ENCODE data around the gene ZNF385B. TPM values are rescaled to one million over a fixed set of nuclear protein-coding genes. Genes with fewer than 3 reads are reported as not detected.

ZNF385B gene
- total RNA-seq, 1 donor = 1.1 TPM

GRCh38 chr2:179518830-179519229, 342.6 kb downstream of the ZNF385B start:
- H3K27me3 ChIP-seq (ENCODE audit: insufficient read depth, low read length) = no peaks in the 10 kb centered on the region
- no peak overlapping the region for H2AFZ ChIP-seq (ENCODE audit: low read length)
- H3K4me2 ChIP-seq (ENCODE audit: insufficient read depth, low read length) = no peak overlapping the region
- no peaks in the 10 kb centered on the region for H3K9me3 ChIP-seq (ENCODE audit: low read depth, low read length)
- no peaks in the 10 kb centered on the region for H3K36me3 ChIP-seq (ENCODE audit: insufficient read depth, low read length)
- no peak for DNase-seq (ENCODE audit: insufficient read length, low spot score, missing footprints)
- no peak for TF ChIP-seq CTCF (IDR thresholded peaks at IDR 0.05; ENCODE audit: extremely low read depth, low read depth, low read length)
- H3K4me3 ChIP-seq (ENCODE audit: insufficient read depth, low read length) = no peak overlapping the region
- no peaks in the 10 kb centered on the region for H4K20me1 ChIP-seq (ENCODE audit: insufficient read depth, low read length)
- H3K27ac ChIP-seq (ENCODE audit: low read depth, low read length) = no peak overlapping the region
- no peaks in the 10 kb centered on the region for H3K79me2 ChIP-seq (ENCODE audit: insufficient read depth, low read length)
- no peaks in the 10 kb centered on the region for H3K4me1 ChIP-seq (ENCODE audit: insufficient read depth, low read length)

GRCh38 chr2:179513181-179513580, 348.2 kb downstream of the ZNF385B start:
- no peaks in the 10 kb centered on the region for H3K27me3 ChIP-seq (ENCODE audit: insufficient read depth, low read length)
- H3K4me3 ChIP-seq (ENCODE audit: insufficient read depth, low read length) = no peak overlapping the region
- H3K4me1 ChIP-seq (ENCODE audit: insufficient read depth, low read length) = no peaks in the 10 kb centered on the region
- DNase-seq (ENCODE audit: insufficient read length, low spot score, missing footprints) = no peak
- no peaks in the 10 kb centered on the region for H3K36me3 ChIP-seq (ENCODE audit: insufficient read depth, low read length)
- H3K9me3 ChIP-seq (ENCODE audit: low read depth, low read length) = no peaks in the 10 kb centered on the region
- H3K27ac ChIP-seq (ENCODE audit: low read depth, low read length) = no peak overlapping the region
- H4K20me1 ChIP-seq (ENCODE audit: insufficient read depth, low read length) = no peaks in the 10 kb centered on the region
- H3K79me2 ChIP-seq (ENCODE audit: insufficient read depth, low read length) = no peaks in the 10 kb centered on the region
- no peak overlapping the region for H3K4me2 ChIP-seq (ENCODE audit: insufficient read depth, low read length)
- H2AFZ ChIP-seq (ENCODE audit: low read length) = no peak overlapping the region
- no peak for TF ChIP-seq CTCF (IDR thresholded peaks at IDR 0.05; ENCODE audit: extremely low read depth, low read depth, low read length)

GRCh38 chr2:179512281-179513035, 349.0 kb downstream of the ZNF385B start:
- H3K27me3 ChIP-seq (ENCODE audit: insufficient read depth, low read length) = no peaks in the 10 kb centered on the region
- H3K4me2 ChIP-seq (ENCODE audit: insufficient read depth, low read length) = no peak overlapping the region
- H3K4me3 ChIP-seq (ENCODE audit: insufficient read depth, low read length) = no peak overlapping the region
- H3K27ac ChIP-seq (ENCODE audit: low read depth, low read length) = no peak overlapping the region
- no peaks in the 10 kb centered on the region for H3K9me3 ChIP-seq (ENCODE audit: low read depth, low read length)
- no peaks in the 10 kb centered on the region for H3K4me1 ChIP-seq (ENCODE audit: insufficient read depth, low read length)
- no peaks in the 10 kb centered on the region for H3K79me2 ChIP-seq (ENCODE audit: insufficient read depth, low read length)
- H3K36me3 ChIP-seq (ENCODE audit: insufficient read depth, low read length) = no peaks in the 10 kb centered on the region
- no peaks in the 10 kb centered on the region for H4K20me1 ChIP-seq (ENCODE audit: insufficient read depth, low read length)
- DNase-seq (ENCODE audit: insufficient read length, low spot score, missing footprints) = no peak
- no peak overlapping the region for H2AFZ ChIP-seq (ENCODE audit: low read length)
- no peak for TF ChIP-seq CTCF (IDR thresholded peaks at IDR 0.05; ENCODE audit: extremely low read depth, low read depth, low read length)

- no peak overlapping the region for H3K27ac ChIP-seq (ENCODE audit: low read depth, low read length)
- no peak overlapping the region for H3K4me3 ChIP-seq (ENCODE audit: insufficient read depth, low read length)
- no peaks in the 10 kb centered on the region for H3K27me3 ChIP-seq (ENCODE audit: insufficient read depth, low read length)
- H4K20me1 ChIP-seq (ENCODE audit: insufficient read depth, low read length) = no peaks in the 10 kb centered on the region
- no peak for DNase-seq (ENCODE audit: insufficient read length, low spot score, missing footprints)
- no peak overlapping the region for H2AFZ ChIP-seq (ENCODE audit: low read length)
- H3K4me2 ChIP-seq (ENCODE audit: insufficient read depth, low read length) = no peak overlapping the region
- H3K79me2 ChIP-seq (ENCODE audit: insufficient read depth, low read length) = no peaks in the 10 kb centered on the region
- H3K36me3 ChIP-seq (ENCODE audit: insufficient read depth, low read length) = no peaks in the 10 kb centered on the region
- H3K4me1 ChIP-seq (ENCODE audit: insufficient read depth, low read length) = no peaks in the 10 kb centered on the region
- no peak for TF ChIP-seq CTCF (IDR thresholded peaks at IDR 0.05; ENCODE audit: extremely low read depth, low read depth, low read length)
- H3K9me3 ChIP-seq (ENCODE audit: low read depth, low read length) = no peaks in the 10 kb centered on the region
These were observed 350.2 kb downstream of the ZNF385B start for GRCh38 chr2:179511105-179511789.

All from osteoblast (primary cell).